Daoy (cell line): Measurements from ENCODE around the gene GLE1. TPM values are rescaled to one million over a fixed set of nuclear protein-coding genes. Genes with fewer than 3 reads are reported as not detected.
"Not testable (repeated sequence)": the region's sequence is repeated elsewhere in the genome, so short reads cannot be mapped to it uniquely, and the experiment has no call there.

Experiments used
- DNase-seq: peaks from one replicate; pipeline ENCODE4 v3.0.0-alpha.2; 2015; ENCODE audit warnings: low read depth
- total RNA-seq: library from RNA; depleted of rRNA; stranded (reverse); fragments of >200 nt; shearing (Covaris generic); gene quantifications from 2 replicates; pipeline ENCODE4 v1.2.3, GENCODE V29; 2014

The GLE1 gene
- total RNA-seq, 1 experiment from 2014 or later = 58.3 TPM

DNA sequence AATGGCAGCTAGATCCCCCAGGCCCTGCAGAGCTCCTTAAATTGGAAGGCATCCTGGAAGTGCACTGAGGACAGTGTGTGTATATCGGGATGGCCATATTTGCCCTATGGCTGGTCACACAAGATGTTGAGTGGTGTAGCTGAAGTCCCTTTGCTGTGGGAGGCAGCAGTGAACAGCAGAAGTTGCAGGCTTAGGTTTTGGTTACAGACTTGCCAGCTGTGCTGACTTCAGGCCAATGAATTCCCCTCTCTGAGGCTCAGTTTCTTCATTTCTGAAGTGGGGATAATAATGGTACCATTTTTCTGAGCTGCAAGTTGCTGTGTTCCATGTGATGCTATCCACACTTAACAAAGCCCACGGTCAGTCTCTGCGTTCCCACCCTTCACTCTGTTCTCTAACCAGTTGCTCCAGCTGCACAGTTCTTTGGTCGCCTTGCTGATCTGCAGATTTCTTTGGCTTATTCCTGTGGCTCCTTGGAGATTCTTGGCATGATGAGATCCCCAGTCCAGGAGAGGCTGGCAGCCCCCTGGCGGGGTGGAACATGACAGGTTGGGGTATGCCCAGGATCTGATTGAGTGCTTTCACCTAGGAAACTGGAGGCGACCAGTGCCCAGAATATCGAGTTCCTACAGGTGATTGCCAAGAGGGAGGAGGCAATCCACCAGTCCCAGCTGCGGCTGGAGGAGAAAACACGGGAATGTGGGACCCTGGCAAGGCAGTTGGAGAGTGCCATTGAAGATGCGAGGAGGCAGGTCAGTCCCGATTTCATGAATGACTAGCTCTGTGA lies 6.5 kb upstream of the GLE1 start:
- no peak for DNase-seq

- DNase-seq = no peak
These were observed 5.6 kb upstream of the GLE1 start for GRCh38 chr9:128498911-128499310.

GRCh38 chr9:128499920-128500319 lies 4.6 kb upstream of the GLE1 start:
- DNase-seq = no peak

- not testable (repeated sequence) for DNase-seq
These were observed 1.1 kb upstream of the GLE1 start for GRCh38 chr9:128503415-128503825.

GRCh38 chr9:128503870-128504269 lies 649 bp upstream of the GLE1 start:
- DNase-seq = peak; percentile 19

- peak; percentile 24 for DNase-seq
These were observed 871 bp downstream of the GLE1 start for GRCh38 chr9:128505414-128505765.

DNA sequence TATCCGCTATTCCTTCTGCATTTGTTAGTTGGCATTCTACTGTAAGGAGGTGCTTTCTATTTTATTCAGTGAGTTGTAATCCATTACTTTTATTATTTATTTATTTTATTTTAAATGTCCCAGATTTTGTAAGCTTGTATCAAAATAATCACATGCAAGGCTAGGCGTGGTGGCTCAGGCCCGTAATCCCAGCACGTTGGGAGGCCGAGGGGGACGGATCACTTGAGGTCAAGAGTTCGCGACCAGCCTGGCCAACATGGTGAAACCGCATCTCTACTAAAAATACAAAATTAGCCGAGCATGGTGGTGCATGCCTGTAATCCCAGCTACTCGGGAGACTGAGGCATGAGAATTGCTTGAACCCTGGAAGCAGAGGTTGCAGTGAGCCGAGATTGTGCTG lies 1.4 kb downstream of the GLE1 start:
- DNase-seq = not testable (repeated sequence)

- no peak for DNase-seq
These were observed 8.3 kb downstream of the GLE1 start for GRCh38 chr9:128512820-128513219.

- DNase-seq = no peak
These were observed 17.4 kb downstream of the GLE1 start for GRCh38 chr9:128521956-128522355.

GRCh38 chr9:128523199-128523925 lies 18.8 kb downstream of the GLE1 start:
- peak; percentile 12 for DNase-seq

DNA sequence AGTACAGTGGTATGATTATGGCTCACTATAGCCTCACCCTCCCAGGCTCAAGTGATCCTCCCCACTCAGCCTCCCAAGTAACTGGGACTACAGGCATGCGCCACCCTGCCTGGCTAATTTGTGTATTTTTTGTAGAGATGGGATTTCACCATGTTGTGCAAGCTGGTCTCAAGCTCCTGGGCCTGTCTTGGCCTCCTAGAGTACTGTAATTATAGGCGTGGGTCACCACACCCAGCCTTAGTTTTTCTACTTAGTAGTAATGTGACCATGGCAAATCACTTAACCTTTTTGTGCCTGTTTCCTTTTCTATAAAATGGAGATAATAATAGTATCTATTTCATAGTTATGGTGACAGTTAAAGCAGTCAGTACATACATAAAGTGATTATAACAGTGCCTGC lies 22.2 kb downstream of the GLE1 start:
- no peak for DNase-seq

DNA sequence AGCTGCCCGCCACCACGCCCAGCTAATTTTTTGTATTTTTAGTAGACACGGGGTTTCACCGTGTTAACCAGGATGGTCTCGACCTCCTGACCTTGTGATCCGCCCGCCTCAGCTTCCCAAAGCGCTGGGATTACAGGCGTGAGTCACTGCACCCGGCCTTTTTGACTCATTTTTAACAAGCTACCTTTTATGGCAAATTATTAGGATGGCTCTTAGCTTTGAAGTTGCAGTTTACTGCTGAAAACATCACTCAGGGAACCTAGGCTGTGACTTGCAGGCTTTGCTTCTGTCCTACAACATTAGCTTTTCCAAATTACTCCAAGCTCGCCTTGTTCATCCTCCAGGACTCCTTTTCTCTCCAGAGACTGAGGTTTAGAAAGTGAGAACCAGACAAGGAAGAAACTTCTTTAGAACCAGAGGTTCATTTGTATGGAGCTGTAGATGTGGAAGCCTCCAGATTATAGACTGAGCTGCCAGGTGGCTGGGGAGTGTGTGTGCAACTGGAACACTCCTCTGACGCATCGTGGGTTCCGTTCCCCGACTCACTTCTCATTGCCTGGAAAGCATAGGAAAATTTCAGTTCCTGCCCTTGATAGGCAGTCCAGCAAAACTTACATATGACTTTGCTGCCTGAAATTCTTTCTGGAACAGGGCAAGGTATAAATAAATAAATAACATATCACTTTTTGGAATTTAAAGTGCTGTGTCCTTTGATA lies 24.1 kb downstream of the GLE1 start:
- DNase-seq = peak; percentile 19

- no peak for DNase-seq
These were observed 24.7 kb downstream of the GLE1 start for GRCh38 chr9:128529191-128529590.

DNA sequence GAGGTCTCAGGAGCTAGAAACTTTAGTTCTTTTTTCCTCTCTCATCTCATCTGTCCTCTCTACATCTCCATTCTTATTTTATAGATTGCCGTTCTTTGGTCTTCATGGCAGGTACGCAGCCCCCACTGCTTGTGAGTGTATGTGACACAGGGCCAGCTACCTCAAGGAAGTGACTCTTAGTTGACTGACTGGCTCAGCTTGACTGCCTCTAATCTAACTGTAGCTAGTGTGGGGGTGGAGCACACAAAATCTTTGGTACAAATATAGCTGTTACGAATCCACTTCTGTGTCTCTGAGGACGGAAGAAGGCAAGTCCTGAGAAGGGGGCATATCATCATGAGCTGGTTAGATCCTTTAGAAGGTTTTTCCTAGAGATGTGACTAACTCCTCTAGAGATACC lies 28.1 kb downstream of the GLE1 start:
- DNase-seq = no peak

DNA sequence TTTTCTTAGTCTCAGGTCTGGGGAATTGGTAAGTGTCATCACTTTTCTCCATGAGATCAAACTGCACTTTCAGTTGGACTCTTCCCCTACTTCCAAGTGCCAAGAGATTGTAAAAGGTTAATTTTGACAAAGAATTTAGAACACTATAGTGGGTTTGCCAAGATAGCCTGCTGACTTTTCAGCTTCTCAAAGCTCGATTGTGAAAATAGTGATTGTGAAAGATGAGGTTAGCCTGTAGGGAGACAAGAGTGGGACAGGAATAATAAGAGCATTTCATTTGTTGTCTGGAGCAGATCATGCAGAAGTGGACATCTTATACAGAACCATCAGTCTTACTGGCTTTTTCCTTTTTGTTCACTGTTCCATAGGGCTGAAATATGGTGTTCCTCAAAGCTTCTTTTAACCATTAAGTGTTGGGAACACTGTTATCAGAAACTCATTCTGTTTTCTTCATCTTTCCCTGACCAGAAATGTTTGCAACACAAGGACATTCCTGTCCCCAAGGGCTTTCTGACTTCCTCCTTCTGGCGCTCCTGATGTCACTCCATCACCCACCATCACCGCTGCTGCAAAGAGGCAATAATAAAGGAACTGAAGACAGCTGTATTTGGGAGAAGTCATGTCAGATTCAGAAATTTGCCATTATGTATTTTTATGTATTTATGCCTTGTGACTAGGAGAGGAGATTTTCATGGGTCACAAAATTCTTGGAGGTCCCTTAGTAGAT lies 36.3 kb downstream of the GLE1 start:
- no peak for DNase-seq

DNA sequence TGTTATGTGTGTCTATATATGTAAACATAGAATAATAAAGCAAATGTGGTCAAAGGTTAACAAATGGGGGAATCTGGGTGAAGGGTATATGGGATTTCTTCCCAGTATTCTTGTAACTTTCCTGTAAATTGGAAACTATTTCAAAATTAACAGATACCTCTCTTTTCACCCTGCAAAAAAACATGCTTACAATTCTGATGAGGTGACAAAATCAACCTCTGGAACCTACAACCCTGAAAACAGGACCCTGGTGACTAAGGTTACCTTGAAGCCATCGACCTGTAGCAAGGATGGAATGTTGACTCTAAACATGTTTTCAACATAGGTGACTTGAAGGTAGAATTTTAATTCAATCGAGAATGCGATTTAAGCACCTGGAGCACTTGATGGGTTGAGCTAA lies 42.0 kb downstream of the GLE1 start:
- DNase-seq = no peak

GRCh38 chr9:128548876-128549275 lies 44.4 kb downstream of the GLE1 start:
- DNase-seq = no peak

GRCh38 chr9:128550226-128550625 lies 45.7 kb downstream of the GLE1 start:
- DNase-seq = no peak

DNA sequence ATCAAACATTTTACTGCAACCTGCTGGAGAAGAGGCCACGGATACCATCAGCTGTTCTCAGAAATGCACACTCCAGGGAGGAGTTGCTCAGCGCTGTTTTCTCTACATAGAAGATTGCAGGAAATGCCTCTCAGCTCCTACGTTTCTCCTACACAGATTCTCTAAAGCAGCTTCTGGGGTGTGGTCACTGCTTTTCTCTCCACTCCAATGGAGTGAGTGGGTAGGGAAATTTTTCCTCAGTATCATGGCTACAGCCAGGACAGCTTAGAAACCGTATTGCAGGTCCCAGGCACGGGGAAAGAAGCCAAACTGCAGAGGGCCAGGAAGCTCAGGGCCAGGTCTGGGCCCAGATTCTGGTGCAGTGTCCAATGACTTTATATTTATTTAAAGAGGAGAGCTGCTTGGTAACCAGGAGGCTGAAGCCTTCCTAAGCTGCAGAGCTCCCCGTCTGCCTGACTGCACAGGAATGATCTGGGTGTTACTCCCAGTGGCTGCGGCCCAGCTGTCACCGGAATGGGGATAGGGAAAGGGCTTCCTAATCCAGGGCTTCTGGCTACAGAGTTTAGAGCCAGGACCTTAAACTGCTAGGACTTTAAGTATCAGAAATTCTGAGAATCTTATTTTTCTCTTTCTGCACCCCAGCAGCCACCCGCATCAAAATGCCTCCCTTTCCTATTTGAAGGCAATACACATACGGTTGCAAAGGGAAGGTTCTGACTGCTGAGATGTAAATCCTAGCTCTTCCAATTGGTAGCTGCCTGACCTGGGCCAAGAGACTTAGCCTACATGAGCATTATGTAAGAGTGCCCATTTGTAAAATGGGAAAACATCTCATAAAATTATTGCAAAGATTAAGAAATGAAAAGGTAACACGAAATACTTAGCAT lies 46.5 kb downstream of the GLE1 start:
- DNase-seq = peak; percentile 35

DNA sequence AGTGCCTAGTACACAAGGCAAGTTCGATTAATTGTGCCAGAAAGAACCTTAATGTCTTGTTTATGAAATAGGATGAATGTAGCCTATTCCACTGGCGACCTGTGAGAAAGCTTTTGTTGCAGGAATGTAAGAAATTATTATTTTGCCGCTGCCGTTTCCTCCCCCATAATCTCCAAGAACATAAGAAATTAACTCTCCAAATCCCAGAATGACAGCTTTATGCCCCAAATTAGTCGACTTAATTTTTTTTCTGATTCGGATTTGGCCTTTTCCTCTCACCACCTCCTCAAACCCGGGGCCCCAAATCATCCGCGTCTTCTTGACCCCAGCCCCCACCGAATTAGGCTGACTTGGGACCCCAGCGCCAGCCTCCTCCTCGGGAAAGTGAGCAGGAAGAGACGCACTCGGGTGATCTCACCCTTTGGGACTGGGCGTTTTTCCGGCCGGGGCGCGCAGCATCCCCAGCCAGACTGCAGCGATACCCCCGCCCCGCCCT lies 47.2 kb downstream of the GLE1 start:
- no peak for DNase-seq
